Endothelial cell of umbilical vein (primary cell): ENCODE data around the gene ABCC4. TPM values are rescaled to one million over a fixed set of nuclear protein-coding genes. Genes with fewer than 3 reads are reported as not detected.

Experiments
- BruUV-seq: library from RNA; stranded (reverse); fragments of 400-500 nt; replicated peaks from 2 replicates; lab custom pipeline; 2021; lab: Mats Ljungman, UMichigan
- CTCF ChIA-PET: fragments of 300-600, 350-600 bp; sonication (Branson Sonifier 250); formaldehyde crosslinking; loops from one replicate; lab custom pipeline; 2021; ENCODE audit warnings: antibody characterized with exemption, inconsistent platforms; lab: Charles Lee
- POLR2A ChIA-PET: fragments of 300-600, 350-600 bp; sonication (Branson Sonifier 250); formaldehyde crosslinking; loops from one replicate; lab custom pipeline; 2021; ENCODE audit warnings: antibody characterized with exemption, inconsistent platforms; lab: Charles Lee
- DNase-seq: peaks from one replicate; pipeline ENCODE4 v3.0.0-alpha.2; 2011; ENCODE audit warnings: low read depth, low spot score
- FAIRE-seq: peaks from 2 replicates; lab custom pipeline; 2011; peaks lifted over from hg19 to GRCh38; lab: Jason Lieb, UNC
- H2AFZ ChIP-seq: 2 replicates; pipeline ENCODE4 v1.6.0; 2012; ENCODE audit warnings: low read depth, low read length, control low read depth, inconsistent platforms
- H3K27ac ChIP-seq: 2 replicates; pipeline ENCODE4 v1.5.1; 2011; ENCODE audit warnings: low read depth, mild to moderate bottlenecking, control low read depth, low read length, moderate library complexity; ENCODE audit not compliant: insufficient read depth
- H3K27me3 ChIP-seq, 2 experiments: 2 replicates each; pipeline versions ENCODE4 v1.6.0 to v1.6.1; 2011; ENCODE audit warnings: low read length in 2 of 2, mixed read lengths in 1 of 2; ENCODE audit not compliant: control insufficient read depth in 2 of 2, insufficient read depth in 2 of 2
- H3K36me3 ChIP-seq, 2 experiments: 2 replicates in 1 of 2; 3 replicates in 1 of 2; pipeline ENCODE4 v1.5.1; 2011; ENCODE audit warnings: low read length in 2 of 2, mild to moderate bottlenecking in 1 of 2, moderate library complexity in 1 of 2; ENCODE audit not compliant: control insufficient read depth in 2 of 2, insufficient read depth in 2 of 2; ENCODE audit errors: extremely low read depth in 1 of 2
- H3K4me1 ChIP-seq: 3 replicates; pipeline ENCODE4 v1.5.1; 2011; ENCODE audit warnings: mild to moderate bottlenecking, low read length; ENCODE audit not compliant: control insufficient read depth, insufficient read depth; ENCODE audit errors: extremely low read depth
- H3K4me2 ChIP-seq: 2 replicates; pipeline ENCODE4 v1.6.1; 2011; ENCODE audit warnings: low read length, control low read depth, mixed read lengths; ENCODE audit not compliant: insufficient read depth
- H3K4me3 ChIP-seq, 3 experiments: fragments of 200-600 bp in 1 of 3; sonication (generic), shearing (Covaris generic) in 1 of 3; replicated peaks in 1 of 3; 2 replicates each; pipeline ENCODE4 v1.5.1; 2011 to 2016; ENCODE audit warnings: control low read depth in 3 of 3, low read length in 3 of 3, mild to moderate bottlenecking in 2 of 3, inconsistent platforms in 1 of 3, low read depth in 1 of 3, moderate library complexity in 1 of 3; ENCODE audit not compliant: insufficient read depth in 1 of 3
- H3K79me2 ChIP-seq: 2 replicates; pipeline ENCODE4 v1.6.0; 2012; ENCODE audit warnings: low read length, inconsistent platforms; ENCODE audit not compliant: control insufficient read depth, insufficient read depth
- H3K9ac ChIP-seq: replicated peaks from 2 replicates; pipeline ENCODE3; 2011; ENCODE audit warnings: low read length, control low read depth; ENCODE audit not compliant: insufficient read depth; ENCODE audit errors: extremely low read depth
- H3K9me1 ChIP-seq: replicated peaks from 3 replicates; pipeline ENCODE4 v1.6.0; 2011; ENCODE audit warnings: mild to moderate bottlenecking, low read length; ENCODE audit not compliant: control insufficient read depth, insufficient read depth; ENCODE audit errors: extremely low read depth
- H3K9me3 ChIP-seq: replicated peaks from 2 replicates; pipeline ENCODE4 v1.5.1; 2012; ENCODE audit warnings: low read length, inconsistent platforms; ENCODE audit not compliant: control insufficient read depth, insufficient read depth
- H4K20me1 ChIP-seq: replicated peaks from 2 replicates; pipeline ENCODE3; 2011; ENCODE audit warnings: mild to moderate bottlenecking, low read length; ENCODE audit not compliant: control insufficient read depth, insufficient read depth; ENCODE audit errors: extremely low read depth
- CTCF ChIP-seq, 2 donors: IDR thresholded peaks; 1 replicate in 1 of 2; 2 replicates in 1 of 2; pipeline ENCODE4 v1.5.1; 2011; ENCODE audit warnings: low read length in 2 of 2, mild to moderate bottlenecking in 2 of 2, moderate library complexity in 2 of 2, control low read depth in 1 of 2, inconsistent platforms in 1 of 2, low read depth in 1 of 2; ENCODE audit not compliant: insufficient read depth in 1 of 2; ENCODE audit errors: extremely low read depth in 1 of 2
- EZH2 ChIP-seq: IDR thresholded peaks from 2 replicates; pipeline ENCODE4 v1.6.1; 2012; ENCODE audit warnings: borderline replicate concordance, low read depth, mild to moderate bottlenecking, moderate library complexity, low read length, inconsistent platforms; ENCODE audit not compliant: severe bottlenecking
- FOS ChIP-seq: IDR thresholded peaks from 2 replicates; pipeline ENCODE4 v1.6.1; 2011; ENCODE audit warnings: mild to moderate bottlenecking, low read length, moderate library complexity, borderline replicate concordance; ENCODE audit not compliant: insufficient read depth
- GATA2 ChIP-seq: IDR thresholded peaks from 2 replicates; pipeline ENCODE4 v1.7.0; 2011; ENCODE audit warnings: low read depth, mild to moderate bottlenecking, moderate library complexity, mixed read lengths, low read length; ENCODE audit not compliant: insufficient read length, insufficient read depth
- JUN ChIP-seq: IDR thresholded peaks from 2 replicates; pipeline ENCODE4 v1.6.1; 2011; ENCODE audit warnings: borderline replicate concordance, low read depth; ENCODE audit not compliant: insufficient read length, insufficient read depth
- MAX ChIP-seq: IDR thresholded peaks from 2 replicates; pipeline ENCODE4 v1.6.1; 2011; ENCODE audit not compliant: insufficient read depth, insufficient read length
- MYC ChIP-seq: IDR thresholded peaks from one replicate; pipeline ENCODE4 v1.6.1; 2011; ENCODE audit warnings: mild to moderate bottlenecking, low read depth, low read length
- POLR2A ChIP-seq: IDR thresholded peaks from 2 replicates; pipeline ENCODE4 v1.6.1; 2012; ENCODE audit warnings: low read depth, mild to moderate bottlenecking, control low read depth, low read length
- POLR2AphosphoS5 ChIP-seq: IDR thresholded peaks from 2 replicates; pipeline ENCODE4 v1.6.1; 2012; ENCODE audit warnings: low read depth, mild to moderate bottlenecking, control low read depth, low read length, moderate library complexity; ENCODE audit not compliant: insufficient read depth
- dilution Hi-C: fragments of 300-500 bp; cut with MboI; formaldehyde crosslinking; loops from one replicate; pipeline ENCODE4 v1.15.0; 2019; ENCODE audit warnings: low sequenced_read_pairs; ENCODE audit not compliant: extremely low pct_ligation_motif_present
- intact Hi-C: fragments of 100-400 bp; cut with micrococcal nuclease; formaldehyde crosslinking; loops from one replicate; pipeline ENCODE4 v1.10.0; 2022
- polyA plus RNA-seq, 4 experiments: library from polyadenylated mRNA; depleted of rRNA in 3 of 4; stranded (reverse) in 3 of 4; unstranded in 1 of 4; fragments of >200 nt; gene quantifications; 2 replicates each; pipeline versions ENCODE4 v1.2.1 to v1.2.3, GENCODE V29; 2011 to 2012; ENCODE audit warnings: missing spikeins in 1 of 4
- total RNA-seq: library from RNA; stranded (reverse); gene quantifications from 2 replicates; pipeline ENCODE4 v1.2.3, GENCODE V29; 2021

ABCC4 gene
- total and polyA plus RNA-seq, 2 donors (not counting 3 experiments of a cell fraction or from before 2014, with no cell fraction given) = 9.2 to 15.9 TPM

- DNase-seq (no peak), FAIRE-seq (no peak)
- H3K9me3 ChIP-seq = no peaks in the 10 kb centered on the region
- H3K79me2 ChIP-seq = no peaks in the 10 kb centered on the region
- H3K9ac ChIP-seq = no peak overlapping the region
- H3K27ac ChIP-seq = no peak overlapping the region
- no TSS peak for BruUV-seq
- H3K36me3 ChIP-seq = no peaks in the 10 kb centered on the region
- ChIA-PET POLR2A (no interaction called here), CTCF (interaction anchor here (1.0 to 3.0 kb wide), 4 partner anchors 15 to 164 kb away, joined by 3 to 9 read pairs (median 4); no protein-coding TSS in a partner anchor)
- intact Hi-C loops (no loop called here), dilution Hi-C loops (no loop called here)
- TF ChIP-seq MYC = no peak
- TF ChIP-seq GATA2 = no peak
- no peak for TF ChIP-seq FOS
- no peak for TF ChIP-seq POLR2A
- no peak for TF ChIP-seq MAX
- TF ChIP-seq JUN = no peak
- no peak for TF ChIP-seq CTCF (IDR thresholded peaks at IDR 0.05; ENCODE audit: extremely low read depth in 1 of 2, insufficient read depth in 1 of 2, low read depth in 1 of 2, low read length in 2 of 2)
- no peak for TF ChIP-seq POLR2AphosphoS5
- no peak for TF ChIP-seq EZH2
- H3K27me3 ChIP-seq = no peaks in the 10 kb centered on the region
- H2AFZ ChIP-seq = no peak overlapping the region
- H4K20me1 ChIP-seq = no peaks in the 10 kb centered on the region
- no peak overlapping the region for H3K4me3 ChIP-seq
- H3K4me1 ChIP-seq = peaks cover 2% of the 10 kb centered on the region
- H3K4me2 ChIP-seq = no peak overlapping the region
- H3K9me1 ChIP-seq = no peaks in the 10 kb centered on the region
These were observed 59.9 kb downstream of the ABCC4 start for GRCh38 chr13:95241321-95241720.
